H1 (cell line): ENCODE measurements around the gene ING5. TPM values are rescaled to one million over a fixed set of nuclear protein-coding genes. Genes with fewer than 3 reads are reported as not detected.

ENCODE experiments used
- CTCF ChIA-PET: fragments of 300-600 bp; sonication (Branson Sonifier 250); formaldehyde crosslinking; loops from one replicate; lab custom pipeline; 2021; ENCODE audit not compliant: partially characterized antibody; lab: Charles Lee
- POLR2A ChIA-PET: fragments of 300-600 bp; sonication (Branson Sonifier 250); formaldehyde crosslinking; loops from one replicate; lab custom pipeline; 2021; ENCODE audit warnings: inconsistent platforms; ENCODE audit not compliant: partially characterized antibody; lab: Charles Lee
- DNase-seq, 2 experiments: peaks; one replicate each; pipeline versions ENCODE4 v3.0.0 to v3.0.0-alpha.2; 2010 to 2022; ENCODE audit warnings: low spot score in 2 of 2, low read depth in 1 of 2, mixed read lengths in 1 of 2
- FAIRE-seq: peaks from 2 replicates; lab custom pipeline; 2011; peaks lifted over from hg19 to GRCh38; lab: Jason Lieb, UNC
- H2AFZ ChIP-seq: 2 replicates; pipeline ENCODE4 v1.8.1; 2012; ENCODE audit warnings: low read length, inconsistent platforms
- H2AK5ac ChIP-seq: 2 replicates; pipeline ENCODE4 v1.6.1; 2013; ENCODE audit warnings: low read depth, low read length
- H2BK120ac ChIP-seq: replicated peaks from 2 replicates; pipeline ENCODE3; 2013; ENCODE audit warnings: low read depth, low read length, inconsistent platforms
- H2BK12ac ChIP-seq: 2 replicates; pipeline ENCODE4 v1.6.1; 2013; ENCODE audit warnings: low read depth, low read length
- H2BK15ac ChIP-seq: 2 replicates; pipeline ENCODE4 v1.6.1; 2013; ENCODE audit warnings: low read length
- H2BK20ac ChIP-seq: 2 replicates; pipeline ENCODE4 v1.6.1; 2013; ENCODE audit warnings: low read length
- H2BK5ac ChIP-seq: 2 replicates; pipeline ENCODE4 v1.6.1; 2013; ENCODE audit warnings: low read depth, low read length
- H3K14ac ChIP-seq: 2 replicates; pipeline ENCODE4 v1.6.1; 2013; ENCODE audit warnings: inconsistent platforms; ENCODE audit not compliant: insufficient read length
- H3K18ac ChIP-seq: 2 replicates; pipeline ENCODE4 v1.6.1; 2013; ENCODE audit warnings: low read length; ENCODE audit errors: extremely low read depth
- H3K23ac ChIP-seq: 2 replicates; pipeline ENCODE4 v1.6.1; 2013; ENCODE audit warnings: inconsistent platforms; ENCODE audit not compliant: insufficient read length
- H3K23me2 ChIP-seq: 2 replicates; pipeline ENCODE4 v1.6.1; 2013; ENCODE audit warnings: low read depth, low read length
- H3K27ac ChIP-seq: 2 replicates; pipeline ENCODE4 v1.6.1; 2011; ENCODE audit warnings: low read depth, low read length, inconsistent platforms
- H3K27me3 ChIP-seq, 4 experiments: replicated peaks in 1 of 4; 1 replicate in 1 of 4; 2 replicates in 3 of 4; pipeline versions ENCODE4 v1.6.1 to v1.8.1; 2011 to 2013; ENCODE audit warnings: low read length in 3 of 4, mild to moderate bottlenecking in 3 of 4, inconsistent platforms in 2 of 4, mixed read lengths in 2 of 4, moderate library complexity in 1 of 4; ENCODE audit not compliant: control insufficient read depth in 3 of 4, insufficient read depth in 3 of 4; ENCODE audit errors: extremely low read depth in 1 of 4
- H3K36me3 ChIP-seq, 4 experiments: 2 replicates each; pipeline versions ENCODE4 v1.6.1 to v1.8.1; 2011 to 2013; ENCODE audit warnings: mild to moderate bottlenecking in 4 of 4, low read length in 3 of 4, moderate library complexity in 2 of 4, control low read depth in 1 of 4, inconsistent platforms in 1 of 4; ENCODE audit not compliant: insufficient read depth in 4 of 4, control insufficient read depth in 2 of 4
- H3K4ac ChIP-seq: replicated peaks from 2 replicates; pipeline ENCODE3; 2013; ENCODE audit warnings: low read length, low read depth, mixed read lengths, inconsistent platforms; ENCODE audit not compliant: insufficient read length
- H3K4me1 ChIP-seq, 4 experiments: replicated peaks in 1 of 4; 1 replicate in 1 of 4; 2 replicates in 3 of 4; pipeline versions ENCODE4 v1.6.1 to v1.8.1; 2011 to 2013; ENCODE audit warnings: low read length in 3 of 4, inconsistent platforms in 2 of 4, mixed read lengths in 1 of 4; ENCODE audit not compliant: insufficient read depth in 4 of 4, control insufficient read depth in 3 of 4
- H3K4me2 ChIP-seq, 2 experiments: 2 replicates each; pipeline versions ENCODE4 v1.6.1 to v1.8.1; 2011 to 2013; ENCODE audit warnings: low read depth in 2 of 2, low read length in 2 of 2, control low read depth in 1 of 2, inconsistent platforms in 1 of 2, mild to moderate bottlenecking in 1 of 2; ENCODE audit not compliant: insufficient read depth in 1 of 2
- H3K4me3 ChIP-seq, 4 experiments: fragments of 200-600, 300-600 bp in 1 of 4; sonication (generic), shearing (Covaris generic), sonication (Bioruptor Twin) in 1 of 4; 2 replicates each; pipeline versions ENCODE4 v1.5.1 to v1.8.1; 2011 to 2016; ENCODE audit warnings: low read length in 4 of 4, low read depth in 3 of 4, control low read depth in 2 of 4, inconsistent platforms in 2 of 4, mild to moderate bottlenecking in 2 of 4, mixed read lengths in 1 of 4, moderate library complexity in 1 of 4; ENCODE audit not compliant: insufficient read depth in 2 of 4; ENCODE audit errors: extremely low read depth in 1 of 4
- H3K56ac ChIP-seq: replicated peaks from 2 replicates; pipeline ENCODE3; 2013; ENCODE audit warnings: low read depth, mild to moderate bottlenecking, mixed read lengths, low read length, inconsistent platforms; ENCODE audit not compliant: insufficient read length
- H3K79me1 ChIP-seq: 2 replicates; pipeline ENCODE4 v1.6.1; 2013; ENCODE audit warnings: low read depth, low read length, control low read depth
- H3K79me2 ChIP-seq, 2 experiments: 2 replicates each; pipeline versions ENCODE4 v1.6.1 to v1.8.1; 2012 to 2013; ENCODE audit warnings: low read length in 2 of 2, mild to moderate bottlenecking in 2 of 2, inconsistent platforms in 1 of 2; ENCODE audit not compliant: insufficient read depth in 2 of 2, control insufficient read depth in 1 of 2
- H3K9ac ChIP-seq, 4 experiments: replicated peaks in 1 of 4; 1 replicate in 1 of 4; 2 replicates in 3 of 4; pipeline versions ENCODE4 v1.6.1 to v1.8.1; 2011 to 2013; ENCODE audit warnings: low read depth in 3 of 4, low read length in 3 of 4, control low read depth in 2 of 4, mild to moderate bottlenecking in 2 of 4, moderate library complexity in 2 of 4, inconsistent platforms in 1 of 4; ENCODE audit errors: extremely low read depth in 1 of 4
- H3K9me3 ChIP-seq, 2 experiments: 2 replicates each; pipeline versions ENCODE4 v1.6.1 to v1.8.1; 2012 to 2013; ENCODE audit warnings: mild to moderate bottlenecking in 2 of 2, moderate library complexity in 2 of 2, control low read depth in 1 of 2, inconsistent platforms in 1 of 2, low read depth in 1 of 2, low read length in 1 of 2, mixed read lengths in 1 of 2; ENCODE audit not compliant: insufficient read depth in 2 of 2
- H4K20me1 ChIP-seq, 2 experiments: replicated peaks in 1 of 2; 2 replicates each; pipeline versions ENCODE3 to v1.8.1; 2011 to 2013; ENCODE audit warnings: inconsistent platforms in 2 of 2, low read length in 2 of 2, mild to moderate bottlenecking in 1 of 2; ENCODE audit not compliant: insufficient read depth in 2 of 2, control insufficient read depth in 1 of 2
- H4K5ac ChIP-seq: 2 replicates; pipeline ENCODE4 v1.6.1; 2013; ENCODE audit warnings: low read length, low read depth, mixed read lengths, inconsistent platforms; ENCODE audit not compliant: insufficient read length
- H4K8ac ChIP-seq: 2 replicates; pipeline ENCODE4 v1.8.0; 2013; ENCODE audit warnings: mild to moderate bottlenecking, moderate library complexity, low read length, inconsistent platforms; ENCODE audit not compliant: insufficient read depth; ENCODE audit errors: extremely low read depth
- H4K91ac ChIP-seq: replicated peaks from 2 replicates; pipeline ENCODE3; 2013; ENCODE audit warnings: low read length, mixed read lengths, inconsistent platforms; ENCODE audit not compliant: insufficient read length
- CHD1 ChIP-seq: IDR thresholded peaks from 2 replicates; pipeline ENCODE4 v1.6.1; 2012; ENCODE audit warnings: low read depth, low read length, improper control_type of control experiment
- SIRT6 ChIP-seq: IDR thresholded peaks from one replicate; pipeline ENCODE4 v1.7.1; 2012; ENCODE audit warnings: low read length, inconsistent platforms
- WGBS, 2 experiments: shearing (Covaris generic) in 1 of 2; methylation state at CpG; one replicate each; pipeline versions ENCODE4 v1.1.6 to v1.1.7; 2013 to 2015; ENCODE audit warnings: low lambda C conversion rate in 2 of 2, mixed read lengths in 2 of 2, inconsistent platforms in 1 of 2, low coverage in 1 of 2, missing lambda C conversion rate in 1 of 2; ENCODE audit not compliant: insufficient replicate concordance in 2 of 2, insufficient coverage in 1 of 2, insufficient read length in 1 of 2; ENCODE audit errors: extremely low coverage in 1 of 2, missing lambda C conversion rate in 1 of 2; 5-methylcytosine and 5-hydroxymethylcytosine counted together
- polyA plus RNA-seq, 7 experiments: library from polyadenylated mRNA; depleted of rRNA in 3 of 7; stranded (reverse) in 5 of 7; unstranded in 2 of 7; fragments of >200 nt in 5 of 7; fragments of 200-250 nt in 2 of 7; gene quantifications; 1 replicate in 5 of 7; 2 replicates in 1 of 7; 4 replicates in 1 of 7; pipeline versions ENCODE4 v1.2.1 to v1.2.3, GENCODE V29; 2011 to 2013; ENCODE audit warnings: missing spikeins in 2 of 7, mixed read lengths in 2 of 7
- total RNA-seq: library from RNA; stranded (reverse); fragmentation: NEBNext Ultra II Directional; extraction: Animal tissue kit (Norgen Biotek cat#: 25700); gene quantifications from 2 replicates; pipeline ENCODE4 v1.2.1, GENCODE V29; 2021
- TF ChIP-seq, protein P1 (sequence below): IDR thresholded peaks from 2 replicates; pipeline ENCODE4 v1.6.1; 2012; ENCODE audit warnings: low read length, inconsistent platforms

ING5 gene
- total and polyA plus RNA-seq, 2 of the 8 experiments (the other 6 are each of a cell fraction or from before 2014, with no cell fraction given), result 41.5 to 47.4 TPM

DNA sequence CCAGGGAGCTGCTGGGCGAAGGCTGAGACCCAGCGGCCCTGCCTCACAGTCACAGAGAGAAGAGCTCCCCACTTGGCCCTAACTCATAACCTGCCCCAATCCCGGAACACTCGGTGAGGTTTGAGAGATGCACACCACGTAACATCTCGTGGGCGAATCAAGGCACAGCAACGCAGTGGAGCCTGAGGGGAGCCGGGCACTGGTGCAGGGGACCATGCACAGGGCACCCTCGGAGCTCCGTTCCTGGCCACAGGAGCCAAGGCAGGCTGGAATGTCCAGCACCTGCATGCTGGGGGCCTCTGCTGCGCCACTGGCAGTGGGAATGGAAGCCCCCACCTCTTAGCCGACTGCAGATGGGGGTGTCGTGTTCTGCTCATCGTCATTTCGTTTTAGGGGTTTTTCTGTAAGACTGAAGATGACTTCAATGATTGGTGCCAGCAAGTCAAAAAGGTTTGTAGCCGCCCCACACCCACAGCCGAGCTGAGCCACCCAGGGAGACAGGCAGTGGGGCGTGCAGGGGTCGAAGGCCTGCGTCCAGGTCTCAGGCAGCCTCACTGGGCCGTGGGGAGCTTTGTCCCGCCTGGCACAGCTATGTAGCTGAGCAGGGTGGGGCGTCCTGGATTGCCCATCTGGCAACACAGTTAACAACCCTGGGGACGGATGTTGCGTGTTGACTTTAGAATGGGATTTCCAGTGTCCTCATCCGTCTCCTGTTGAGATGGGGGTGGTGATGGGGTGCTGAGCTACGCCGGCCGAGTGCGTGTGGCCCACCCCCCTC, 31.3 kb upstream of the ING5 start:
- H3K9ac ChIP-seq, result no peak overlapping the region
- no peak overlapping the region for H2BK5ac ChIP-seq
- peaks cover 9 to 33% (median 22%) of the 10 kb centered on the region in 4 experiments for H3K36me3 ChIP-seq
- H3K4ac ChIP-seq, result no peak overlapping the region
- FAIRE-seq, result no peak
- no peak overlapping the region for H3K18ac ChIP-seq
- no peak overlapping the region for H4K91ac ChIP-seq
- no peaks in the 10 kb centered on the region for H3K79me2 ChIP-seq
- POLR2A ChIA-PET, result interaction anchor here (0.6 to 4.0 kb wide), 10 partner anchors 9 to 208 kb away, joined by 3 to 20 read pairs (median 4); partner anchors contain the start of genes ATG4B, DTYMK, ING5 and THAP4
- CTCF ChIA-PET, result interaction anchor here (1.2 to 2.4 kb wide), 3 partner anchors 12 to 62 kb away, joined by 3 to 5 read pairs (median 3); no protein-coding TSS in a partner anchor
- no peak overlapping the region for H3K14ac ChIP-seq
- no peaks in the 10 kb centered on the region for H3K4me1 ChIP-seq
- no peak overlapping the region for H3K27ac ChIP-seq
- no peak overlapping the region for H3K56ac ChIP-seq
- H3K23ac ChIP-seq, result no peak overlapping the region
- no peak overlapping the region for H4K8ac ChIP-seq
- no peak for DNase-seq
- peaks cover 3 to 9% of the 10 kb centered on the region in 2 experiments for H4K20me1 ChIP-seq
- TF ChIP-seq SIRT6 (no peak), CHD1 (no peak)
- TF ChIP-seq, protein P1, sequence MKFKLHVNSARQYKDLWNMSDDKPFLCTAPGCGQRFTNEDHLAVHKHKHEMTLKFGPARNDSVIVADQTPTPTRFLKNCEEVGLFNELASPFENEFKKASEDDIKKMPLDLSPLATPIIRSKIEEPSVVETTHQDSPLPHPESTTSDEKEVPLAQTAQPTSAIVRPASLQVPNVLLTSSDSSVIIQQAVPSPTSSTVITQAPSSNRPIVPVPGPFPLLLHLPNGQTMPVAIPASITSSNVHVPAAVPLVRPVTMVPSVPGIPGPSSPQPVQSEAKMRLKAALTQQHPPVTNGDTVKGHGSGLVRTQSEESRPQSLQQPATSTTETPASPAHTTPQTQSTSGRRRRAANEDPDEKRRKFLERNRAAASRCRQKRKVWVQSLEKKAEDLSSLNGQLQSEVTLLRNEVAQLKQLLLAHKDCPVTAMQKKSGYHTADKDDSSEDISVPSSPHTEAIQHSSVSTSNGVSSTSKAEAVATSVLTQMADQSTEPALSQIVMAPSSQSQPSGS, result no peak
- H3K4me3 ChIP-seq, result no peak overlapping the region
- no peak overlapping the region for H2BK15ac ChIP-seq
- H4K5ac ChIP-seq, result no peak overlapping the region
- H2BK20ac ChIP-seq, result no peak overlapping the region
- H3K4me2 ChIP-seq, result no peak overlapping the region
- no peaks in the 10 kb centered on the region for H3K27me3 ChIP-seq
- no peaks in the 10 kb centered on the region for H3K9me3 ChIP-seq
- H2AK5ac ChIP-seq, result no peak overlapping the region
- 91% methylated on average over 30 of the region's 31 CpGs; no CpG with 5 or more reads in 1 of the 2 experiments for WGBS, 2 experiments
- no peak overlapping the region for H2BK12ac ChIP-seq
- no peaks in the 10 kb centered on the region for H3K23me2 ChIP-seq
- no peak overlapping the region for H2AFZ ChIP-seq
- no peak overlapping the region for H2BK120ac ChIP-seq
- no peaks in the 10 kb centered on the region; the same call in 1 of the 2 replicates for H3K79me1 ChIP-seq
